ENCODE results near the gene NNT.
"Not testable (repeated sequence)": the region's sequence is repeated elsewhere in the genome, so short reads cannot be mapped to it uniquely, and the experiment has no call there.

NNT gene

GRCh38 chr5:43583724-43584123 lies 19.3 kb upstream of the NNT start:
- DNase-seq, result no peak

GRCh38 chr5:43584166-43584699 lies 18.7 kb upstream of the NNT start:
- no peak for DNase-seq

- DNase-seq, result no peak
These were observed 14.1 kb upstream of the NNT start for GRCh38 chr5:43588842-43589241.

- no peak for DNase-seq
These were observed 13.7 kb upstream of the NNT start for GRCh38 chr5:43589310-43589709.

GRCh38 chr5:43590700-43591099 lies 12.3 kb upstream of the NNT start:
- DNase-seq, result no peak

- no peak for DNase-seq
These were observed 10.6 kb upstream of the NNT start for GRCh38 chr5:43592363-43592762.

- not testable (repeated sequence) for DNase-seq
These were observed 4.1 kb upstream of the NNT start for GRCh38 chr5:43598927-43599326.

GRCh38 chr5:43601454-43602260 lies 1.3 kb upstream of the NNT start:
- DNase-seq, result no peak

GRCh38 chr5:43603344-43604217 lies 601 bp downstream of the NNT start:
- DNase-seq, result no peak

GRCh38 chr5:43604699-43605098 lies 1.7 kb downstream of the NNT start:
- no peak for DNase-seq

GRCh38 chr5:43606351-43606750 lies 3.4 kb downstream of the NNT start:
- DNase-seq, result no peak

GRCh38 chr5:43608406-43608805 lies 5.4 kb downstream of the NNT start:
- no peak for DNase-seq

GRCh38 chr5:43609752-43610151 lies 6.8 kb downstream of the NNT start:
- no peak for DNase-seq

- no peak for DNase-seq
These were observed 10.4 kb downstream of the NNT start for GRCh38 chr5:43613370-43613769.

GRCh38 chr5:43615445-43616184 lies 12.6 kb downstream of the NNT start:
- DNase-seq, result no peak

GRCh38 chr5:43616535-43616934 lies 13.6 kb downstream of the NNT start:
- DNase-seq, result no peak

GRCh38 chr5:43619380-43619779 lies 16.4 kb downstream of the NNT start:
- no peak for DNase-seq

- DNase-seq, result no peak
These were observed 16.9 kb downstream of the NNT start for GRCh38 chr5:43619911-43620310.

GRCh38 chr5:43620944-43621505 lies 18.0 kb downstream of the NNT start:
- no peak for DNase-seq

- DNase-seq, result no peak
These were observed 19.1 kb downstream of the NNT start for GRCh38 chr5:43622074-43622473.

- no peak for DNase-seq
These were observed 20.2 kb downstream of the NNT start for GRCh38 chr5:43623048-43623680.

GRCh38 chr5:43627028-43627427 lies 24.0 kb downstream of the NNT start:
- no peak for DNase-seq
